HG03108 (cell line): ENCODE measurements around the gene ANKRD13B.
A peak's percentile ranks its signal among the peaks of the same experiment; 100 is the strongest.
"Not testable (repeated sequence)": the region's sequence is repeated elsewhere in the genome, so short reads cannot be mapped to it uniquely, and the experiment has no call there.

Source experiments
- ATAC-seq: cut with Tn5 transposase; IDR thresholded peaks from one replicate; pipeline ENCODE4 v1.9.1; 2021; ENCODE audit warnings: moderate library complexity; ENCODE audit not compliant: unreplicated experiment

Gene ANKRD13B

GRCh38 chr17:29592850-29593551 lies at the start of gene ANKRD13B:
ANKRD13B (plus strand) TSS chr17:29593132; CDS start chr17:29593622, 490 bp downstream.
- no peak for ATAC-seq

GRCh38 chr17:29544066-29544465 lies 48.9 kb upstream of the ANKRD13B start:
- no peak for ATAC-seq

- ATAC-seq = no peak
Measured at GRCh38 chr17:29546085-29546484, 46.8 kb upstream of the ANKRD13B start.

GRCh38 chr17:29546830-29547229 lies 46.1 kb upstream of the ANKRD13B start:
- ATAC-seq = no peak

GRCh38 chr17:29549177-29549923 lies 43.6 kb upstream of the ANKRD13B start:
- ATAC-seq = no peak

GRCh38 chr17:29555840-29556239 lies 37.1 kb upstream of the ANKRD13B start:
- ATAC-seq = no peak

- no peak for ATAC-seq
Measured at GRCh38 chr17:29557085-29557738, 35.7 kb upstream of the ANKRD13B start.

- no peak for ATAC-seq
Measured at GRCh38 chr17:29557739-29558116, 35.2 kb upstream of the ANKRD13B start.

GRCh38 chr17:29558139-29558538 lies 34.8 kb upstream of the ANKRD13B start:
- not testable (repeated sequence) for ATAC-seq

- no peak for ATAC-seq
Measured at GRCh38 chr17:29559640-29560039, 33.3 kb upstream of the ANKRD13B start.

GRCh38 chr17:29560316-29560715 lies 32.6 kb upstream of the ANKRD13B start:
- no peak for ATAC-seq

GRCh38 chr17:29561554-29562517 lies 31.1 kb upstream of the ANKRD13B start:
- no peak for ATAC-seq

GRCh38 chr17:29562615-29563014 lies 30.3 kb upstream of the ANKRD13B start:
- ATAC-seq = no peak

- ATAC-seq = no peak
Measured at GRCh38 chr17:29563816-29564215, 29.1 kb upstream of the ANKRD13B start.

GRCh38 chr17:29565643-29566472 lies 27.1 kb upstream of the ANKRD13B start:
- peak; percentile 10 for ATAC-seq

- ATAC-seq = peak; percentile 21
Measured at GRCh38 chr17:29566473-29567303, 26.2 kb upstream of the ANKRD13B start, which contains the start of gene ABHD15. ABHD15 (minus strand) TSS chr17:29567037; CDS start chr17:29566966, 71 bp downstream.

GRCh38 chr17:29567304-29567553 lies 25.7 kb upstream of the ANKRD13B start:
- peak; percentile 7 for ATAC-seq

GRCh38 chr17:29567554-29568330 lies 25.2 kb upstream of the ANKRD13B start:
- ATAC-seq = peak; percentile 36
